ENCODE data around the gene ZBTB1. TPM values are rescaled to one million over a fixed set of nuclear protein-coding genes. Genes with fewer than 3 reads are reported as not detected.

Gene ZBTB1
- total RNA-seq, 4 donors from 2014 or later: 16.1 to 126 (median 82.4) TPM

DNA sequence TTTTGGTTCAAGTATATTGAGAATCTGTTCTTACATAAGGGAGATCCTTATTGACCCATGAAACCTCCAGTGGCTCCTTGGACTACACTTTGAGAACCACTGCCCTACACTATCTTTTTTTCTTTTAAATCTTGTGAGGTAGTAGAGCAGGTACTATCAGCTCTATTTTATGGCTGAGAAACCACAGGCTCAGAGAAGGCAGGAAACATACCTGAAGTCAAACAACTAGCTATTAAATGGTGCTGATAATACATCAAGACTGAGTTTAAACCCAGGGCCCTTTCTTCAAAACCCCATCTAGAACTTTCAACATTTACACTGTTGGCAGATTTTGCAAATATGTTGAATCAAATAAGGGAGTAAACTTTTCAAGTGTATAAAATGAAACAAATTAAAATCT, 7.8 kb upstream of the ZBTB1 start:
- Histone ChIP-seq H3K4me3 (no peak overlapping the region), H3K9me3 (no peaks in the 10 kb centered on the region), H3K27me3 (no peaks in the 10 kb centered on the region), H3K36me3 (no peaks in the 10 kb centered on the region), H3K27ac (no peak overlapping the region), H3K4me1 (peaks cover 2 to 12% of the 10 kb centered on the region in 2 donors)
- TF ChIP-seq, protein P1, sequence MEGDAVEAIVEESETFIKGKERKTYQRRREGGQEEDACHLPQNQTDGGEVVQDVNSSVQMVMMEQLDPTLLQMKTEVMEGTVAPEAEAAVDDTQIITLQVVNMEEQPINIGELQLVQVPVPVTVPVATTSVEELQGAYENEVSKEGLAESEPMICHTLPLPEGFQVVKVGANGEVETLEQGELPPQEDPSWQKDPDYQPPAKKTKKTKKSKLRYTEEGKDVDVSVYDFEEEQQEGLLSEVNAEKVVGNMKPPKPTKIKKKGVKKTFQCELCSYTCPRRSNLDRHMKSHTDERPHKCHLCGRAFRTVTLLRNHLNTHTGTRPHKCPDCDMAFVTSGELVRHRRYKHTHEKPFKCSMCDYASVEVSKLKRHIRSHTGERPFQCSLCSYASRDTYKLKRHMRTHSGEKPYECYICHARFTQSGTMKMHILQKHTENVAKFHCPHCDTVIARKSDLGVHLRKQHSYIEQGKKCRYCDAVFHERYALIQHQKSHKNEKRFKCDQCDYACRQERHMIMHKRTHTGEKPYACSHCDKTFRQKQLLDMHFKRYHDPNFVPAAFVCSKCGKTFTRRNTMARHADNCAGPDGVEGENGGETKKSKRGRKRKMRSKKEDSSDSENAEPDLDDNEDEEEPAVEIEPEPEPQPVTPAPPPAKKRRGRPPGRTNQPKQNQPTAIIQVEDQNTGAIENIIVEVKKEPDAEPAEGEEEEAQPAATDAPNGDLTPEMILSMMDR (IDR thresholded peaks at IDR 0.05): no peak
- no peak for TF ChIP-seq POLR2A (IDR thresholded peaks at IDR 0.05)
- DNase-seq: no peak
- intact Hi-C loops (cut with DNase I; ENCODE audit: low total_unique reads): no loop called here

DNA sequence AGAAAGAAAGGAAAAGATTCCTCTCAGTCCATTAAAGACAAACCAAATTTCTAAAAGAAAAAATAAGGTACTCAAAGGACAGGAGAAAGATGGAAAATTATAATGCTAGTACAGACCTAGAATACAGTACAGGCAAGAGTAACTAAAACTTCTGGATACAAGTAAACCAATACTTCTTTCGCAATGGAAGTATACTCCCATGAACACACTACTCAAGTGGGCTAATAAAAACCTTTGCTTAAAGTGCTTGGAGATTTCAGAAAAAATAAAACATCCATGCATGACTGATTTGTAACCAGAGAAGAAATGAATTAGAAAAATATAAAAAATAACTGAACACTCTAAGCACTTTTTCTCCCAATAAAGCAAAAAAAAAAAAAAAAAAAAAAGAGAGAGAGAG, 4.5 kb upstream of the ZBTB1 start:
- Histone ChIP-seq H3K9me3 (no peaks in the 10 kb centered on the region), H3K27ac (no peak overlapping the region), H3K4me3 (no peak overlapping the region), H3K27me3 (no peaks in the 10 kb centered on the region), H3K36me3 (no peaks in the 10 kb centered on the region), H3K4me1 (peaks cover 6 to 12% of the 10 kb centered on the region in 2 donors)
- no peak for DNase-seq
- intact Hi-C loops (cut with DNase I; ENCODE audit: low total_unique reads): no loop called here
- TF ChIP-seq, protein P1 (IDR thresholded peaks at IDR 0.05): no peak
- no peak for TF ChIP-seq POLR2A (IDR thresholded peaks at IDR 0.05)

DNA sequence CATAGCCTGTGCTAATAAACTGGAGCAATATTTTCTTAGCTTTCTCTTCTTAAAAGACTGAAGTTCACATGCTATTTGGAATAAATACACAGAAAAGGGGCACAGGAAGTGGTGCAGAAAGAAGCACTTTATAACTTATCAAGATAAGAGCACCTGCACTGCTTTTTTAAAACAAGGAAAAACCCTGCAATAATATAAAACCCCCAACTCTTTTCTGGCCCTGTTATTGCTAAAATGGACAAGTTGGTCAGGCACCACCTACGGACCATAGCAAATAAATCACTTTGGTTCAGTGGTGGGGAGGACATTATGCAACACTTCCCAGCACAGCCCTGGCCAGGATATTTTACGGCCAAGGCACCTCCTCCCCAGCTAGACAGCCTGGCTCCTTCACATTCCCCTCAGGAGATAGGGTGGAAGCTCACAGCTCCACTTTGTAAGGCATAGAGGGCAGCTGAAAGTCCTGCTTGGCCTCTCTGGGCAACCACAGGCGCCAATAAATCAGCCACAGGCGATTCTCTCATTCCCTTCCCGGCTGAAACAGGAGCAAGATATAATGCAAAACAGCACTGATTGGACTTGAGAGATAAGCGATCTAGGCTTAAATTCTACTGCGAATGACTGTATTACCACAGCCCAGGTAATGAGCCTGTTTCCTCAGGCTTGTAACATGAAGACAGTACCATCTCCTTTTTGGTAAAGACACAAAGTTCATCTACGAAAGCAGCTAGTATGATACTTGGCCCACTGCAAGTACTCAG, 3.0 kb upstream of the ZBTB1 start:
- intact Hi-C loops (cut with DNase I; ENCODE audit: low total_unique reads): no loop called here
- TF ChIP-seq, protein P1 (IDR thresholded peaks at IDR 0.05): peak in 1 of 4 experiments; percentile 6
- peak; percentile 39 to 45 for TF ChIP-seq POLR2A (IDR thresholded peaks at IDR 0.05)

DNA sequence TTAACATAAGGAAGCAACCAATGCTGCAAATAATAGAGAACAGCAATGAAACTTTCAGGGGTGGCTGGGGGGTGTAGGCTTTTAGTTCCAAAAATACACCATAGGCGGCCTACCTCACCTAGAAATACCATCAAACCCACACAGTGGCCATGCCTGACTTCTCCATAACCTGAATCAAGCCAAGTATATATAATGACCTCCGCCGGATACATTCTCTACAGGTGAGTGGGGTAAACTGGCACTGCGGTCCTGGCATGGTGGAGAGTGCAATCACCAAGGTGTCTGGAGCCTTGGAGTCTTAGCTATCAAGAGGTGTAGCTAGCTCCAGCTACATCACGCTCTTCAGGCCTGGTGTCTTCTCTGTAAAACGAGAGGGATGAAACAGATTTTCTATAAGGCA, 2.1 kb upstream of the ZBTB1 start:
- H3K4me1 ChIP-seq: peaks cover 6 to 12% of the 10 kb centered on the region in 2 donors

More for the DNA sequence above, 3.0 kb upstream of the ZBTB1 start:
- Histone ChIP-seq H3K27ac (peak overlapping the region; percentile 97 to 99), H3K4me3 (peak overlapping the region; percentile 12 to 97), H3K4me1 (peaks cover 6 to 12% of the 10 kb centered on the region in 2 donors), H3K27me3 (no peaks in the 10 kb centered on the region), H3K36me3 (no peaks in the 10 kb centered on the region), H3K9me3 (no peaks in the 10 kb centered on the region)
- peak; percentile 78 to 86 for DNase-seq

More for the DNA sequence above, 2.1 kb upstream of the ZBTB1 start:
- Histone ChIP-seq H3K4me3 (peak overlapping the region; percentile 87 to 97), H3K9me3 (no peaks in the 10 kb centered on the region), H3K36me3 (no peaks in the 10 kb centered on the region), H3K27me3 (no peaks in the 10 kb centered on the region), H3K27ac (peak overlapping the region; percentile 97 to 99)
- no peak for DNase-seq
- TF ChIP-seq POLR2A (IDR thresholded peaks at IDR 0.05): no peak
- TF ChIP-seq, protein P1 (IDR thresholded peaks at IDR 0.05): no peak
- intact Hi-C loops (cut with DNase I; ENCODE audit: low total_unique reads): no loop called here
